SK-N-SH treated with all-trans-retinoic acid at 6 μM for 48 hours (cell line): ENCODE results near the gene TUBB6.

ENCODE experiments used
- ARNTL ChIP-seq: fragments of 450-650 bp; formaldehyde crosslinking; IDR thresholded peaks from 2 replicates; pipeline ENCODE4 v1.5.0; 2020; ENCODE audit warnings: low read depth, mild to moderate bottlenecking, moderate library complexity, borderline replicate concordance
- BACH2 ChIP-seq: fragments of 250-450 bp; sonication (Bioruptor Pico); IDR thresholded peaks from 2 replicates; pipeline ENCODE4 v1.9.0; 2021; ENCODE audit warnings: mild to moderate bottlenecking, borderline replicate concordance
- CREB5 ChIP-seq: fragments of 250-450 bp; sonication (Bioruptor Pico); IDR thresholded peaks from 2 replicates; pipeline ENCODE4 v1.5.1; 2020; ENCODE audit warnings: low read depth, mild to moderate bottlenecking, moderate library complexity
- CSDC2 ChIP-seq: fragments of 250-450 bp; sonication (Bioruptor Pico); IDR thresholded peaks from 2 replicates; pipeline ENCODE4 v1.5.0; 2020; ENCODE audit warnings: mild to moderate bottlenecking, moderate library complexity
- ESRRG ChIP-seq: fragments of 250-450 bp; sonication (Bioruptor Pico); IDR thresholded peaks from 2 replicates; pipeline ENCODE4 v1.6.1; 2021; ENCODE audit warnings: mild to moderate bottlenecking
- ISL1 ChIP-seq: fragments of 250-450 bp; sonication (Bioruptor Pico); IDR thresholded peaks from 2 replicates; pipeline ENCODE4 v2.1.2; 2022; ENCODE audit warnings: mild to moderate bottlenecking, moderate library complexity
- OSR1 ChIP-seq: fragments of 250-450 bp; sonication (Bioruptor Pico); IDR thresholded peaks from 2 replicates; pipeline ENCODE4 v1.8.0; 2022; ENCODE audit warnings: moderate library complexity, mild to moderate bottlenecking, inconsistent platforms
- PATZ1 ChIP-seq: fragments of 250-450 bp; sonication (Bioruptor Pico); IDR thresholded peaks from 2 replicates; pipeline ENCODE4 v1.8.0; 2020; ENCODE audit warnings: mild to moderate bottlenecking, moderate library complexity, borderline replicate concordance
- POU6F1 ChIP-seq: fragments of 250-450 bp; sonication (Bioruptor Pico); IDR thresholded peaks from 2 replicates; pipeline ENCODE4 v1.8.0; 2021; ENCODE audit warnings: low read depth, mild to moderate bottlenecking, moderate library complexity, borderline replicate concordance
- TCF4 ChIP-seq: fragments of 250-450 bp; sonication (Bioruptor Pico); IDR thresholded peaks from 2 replicates; pipeline ENCODE4 v1.8.0; 2021; ENCODE audit warnings: mild to moderate bottlenecking, moderate library complexity, borderline replicate concordance
- TSHZ2 ChIP-seq: fragments of 250-450 bp; sonication (Bioruptor Pico); IDR thresholded peaks from 2 replicates; pipeline ENCODE4 v1.5.0; 2020; ENCODE audit warnings: mild to moderate bottlenecking, moderate library complexity
- ZC3H10 ChIP-seq: fragments of 250-450 bp; sonication (Bioruptor Pico); IDR thresholded peaks from 2 replicates; pipeline ENCODE4 v1.5.1; 2021; ENCODE audit warnings: mild to moderate bottlenecking, moderate library complexity
- ZFP30 ChIP-seq: fragments of 450-650 bp; formaldehyde crosslinking; IDR thresholded peaks from 2 replicates; pipeline ENCODE4 v1.5.0; 2022; ENCODE audit warnings: mild to moderate bottlenecking, moderate library complexity
- ZNF8 ChIP-seq: fragments of 450-650 bp; formaldehyde crosslinking; IDR thresholded peaks from 2 replicates; pipeline ENCODE4 v1.5.0; 2020; ENCODE audit warnings: mild to moderate bottlenecking, moderate library complexity

GRCh38 chr18:12342661-12343060 lies 34.6 kb downstream of the TUBB6 start:
- TF ChIP-seq POU6F1: no peak
- no peak for TF ChIP-seq PATZ1 (CRISPR knock-in tag)
- TF ChIP-seq OSR1 (CRISPR knock-in tag): no peak
- no peak for TF ChIP-seq BACH2 (CRISPR knock-in tag)
- TF ChIP-seq CREB5 (CRISPR knock-in tag): no peak
- TF ChIP-seq ESRRG (CRISPR knock-in tag): no peak
- no peak for TF ChIP-seq ZNF8
- no peak for TF ChIP-seq ZFP30 (CRISPR knock-in tag)
- TF ChIP-seq ZC3H10 (CRISPR knock-in tag): no peak
- TF ChIP-seq CSDC2: no peak
- no peak for TF ChIP-seq ARNTL (CRISPR knock-in tag)
- no peak for TF ChIP-seq TSHZ2 (CRISPR knock-in tag)
- no peak for TF ChIP-seq ISL1 (CRISPR knock-in tag)
- no peak for TF ChIP-seq TCF4 (CRISPR knock-in tag)
